ENCODE results near the gene TIMM17B.

DNA sequence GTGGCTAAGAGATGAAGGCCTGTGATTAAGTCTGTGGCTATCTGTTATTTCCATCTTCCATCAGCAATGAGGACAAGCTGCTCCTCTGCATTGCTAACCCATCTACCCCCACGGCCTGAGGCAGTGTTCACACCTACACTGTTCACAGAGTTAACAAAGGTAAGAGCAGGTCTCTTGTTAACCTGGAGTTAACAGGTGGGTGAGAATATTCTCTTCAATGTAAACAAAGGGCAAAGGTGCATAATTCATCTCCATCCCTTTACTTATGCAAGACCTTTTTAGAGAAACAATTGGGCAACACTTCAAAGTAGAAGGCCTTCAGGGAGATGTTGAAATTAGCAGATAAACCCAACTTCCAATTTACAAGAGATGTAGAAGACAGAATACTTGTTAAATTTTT, 11.0 kb upstream of the TIMM17B start:
- TF ChIP-seq MAZ (IDR thresholded peaks at IDR 0.05; ENCODE audit: borderline replicate concordance, low read depth, low read length) (no peak), RAD21 (conservative IDR thresholded peaks at IDR 0.05 in 1 of 2, IDR thresholded peaks at IDR 0.05 in 1 of 2) (no peak), POLR2A (IDR thresholded peaks at IDR 0.05; ENCODE audit: low read length) (no peak), RFX5 (IDR thresholded peaks at IDR 0.05) (no peak), CHD4 (IDR thresholded peaks at IDR 0.05; ENCODE audit: borderline replicate concordance) (no peak), PHF8 (IDR thresholded peaks at IDR 0.05; ENCODE audit: borderline replicate concordance, low read depth) (no peak), ZFP36 (IDR thresholded peaks at IDR 0.05; ENCODE audit: borderline replicate concordance, partially characterized antibody) (no peak), ESRRA (IDR thresholded peaks at IDR 0.05; ENCODE audit: borderline replicate concordance, low read length) (no peak), ELK1 (IDR thresholded peaks at IDR 0.05; ENCODE audit: low read depth, low read length) (no peak), CBX8 (IDR thresholded peaks at IDR 0.05) (no peak), EP300 (IDR thresholded peaks at IDR 0.05) (no peak), MAFK (IDR thresholded peaks at IDR 0.05; ENCODE audit: partially characterized antibody) (no peak)
- TF ChIP-seq, protein P1, sequence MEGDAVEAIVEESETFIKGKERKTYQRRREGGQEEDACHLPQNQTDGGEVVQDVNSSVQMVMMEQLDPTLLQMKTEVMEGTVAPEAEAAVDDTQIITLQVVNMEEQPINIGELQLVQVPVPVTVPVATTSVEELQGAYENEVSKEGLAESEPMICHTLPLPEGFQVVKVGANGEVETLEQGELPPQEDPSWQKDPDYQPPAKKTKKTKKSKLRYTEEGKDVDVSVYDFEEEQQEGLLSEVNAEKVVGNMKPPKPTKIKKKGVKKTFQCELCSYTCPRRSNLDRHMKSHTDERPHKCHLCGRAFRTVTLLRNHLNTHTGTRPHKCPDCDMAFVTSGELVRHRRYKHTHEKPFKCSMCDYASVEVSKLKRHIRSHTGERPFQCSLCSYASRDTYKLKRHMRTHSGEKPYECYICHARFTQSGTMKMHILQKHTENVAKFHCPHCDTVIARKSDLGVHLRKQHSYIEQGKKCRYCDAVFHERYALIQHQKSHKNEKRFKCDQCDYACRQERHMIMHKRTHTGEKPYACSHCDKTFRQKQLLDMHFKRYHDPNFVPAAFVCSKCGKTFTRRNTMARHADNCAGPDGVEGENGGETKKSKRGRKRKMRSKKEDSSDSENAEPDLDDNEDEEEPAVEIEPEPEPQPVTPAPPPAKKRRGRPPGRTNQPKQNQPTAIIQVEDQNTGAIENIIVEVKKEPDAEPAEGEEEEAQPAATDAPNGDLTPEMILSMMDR (IDR thresholded peaks at IDR 0.05): no peak
- TF ChIP-seq, protein P2, sequence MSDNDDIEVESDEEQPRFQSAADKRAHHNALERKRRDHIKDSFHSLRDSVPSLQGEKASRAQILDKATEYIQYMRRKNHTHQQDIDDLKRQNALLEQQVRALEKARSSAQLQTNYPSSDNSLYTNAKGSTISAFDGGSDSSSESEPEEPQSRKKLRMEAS (IDR thresholded peaks at IDR 0.05): no peak

All from A549 (cell line).